ENCODE results near the gene ZNF398. TPM values are rescaled to one million over a fixed set of nuclear protein-coding genes. Genes with fewer than 3 reads are reported as not detected.
"Not testable (repeated sequence)": the region's sequence is repeated elsewhere in the genome, so short reads cannot be mapped to it uniquely, and the experiment has no call there.

The ZNF398 gene
- total RNA-seq, 1 donor from 2014 or later, result 13.5 TPM

DNA sequence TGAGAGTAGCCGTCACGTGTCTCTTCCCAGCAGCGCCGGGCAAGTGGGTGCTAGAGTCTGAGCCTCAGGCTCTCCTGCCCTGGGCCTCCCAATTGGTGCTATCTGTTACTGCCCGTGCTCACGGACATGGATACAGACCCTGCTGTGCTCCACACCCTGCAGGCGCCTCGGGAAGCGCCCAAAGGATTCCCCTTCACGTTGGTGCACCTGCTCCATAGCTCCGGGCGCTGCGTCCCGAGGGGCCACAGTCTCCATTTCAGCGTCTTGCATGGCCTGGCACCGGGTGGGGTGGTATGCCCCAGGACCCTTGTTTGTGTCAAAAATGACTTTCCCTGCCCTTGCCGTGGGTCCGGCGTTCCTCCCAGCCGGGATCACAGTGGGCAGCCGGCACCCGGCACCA is 78.4 kb downstream of the ZNF398 start:
- DNase-seq (ENCODE audit: low spot score), result no peak

- DNase-seq (ENCODE audit: low spot score), result not testable (repeated sequence)
Measured at GRCh38 chr7:149226366-149226765, 79.1 kb downstream of the ZNF398 start.

GRCh38 chr7:149226840-149227494 is 79.7 kb downstream of the ZNF398 start:
- DNase-seq (ENCODE audit: low spot score), result no peak

GRCh38 chr7:149228831-149229471 is 81.7 kb downstream of the ZNF398 start:
- DNase-seq (ENCODE audit: low spot score), result no peak

GRCh38 chr7:149229526-149229925 is 82.3 kb downstream of the ZNF398 start:
- DNase-seq (ENCODE audit: low spot score), result no peak

GRCh38 chr7:149232362-149232761 is 85.1 kb downstream of the ZNF398 start:
- no peak for DNase-seq (ENCODE audit: low spot score)

Other genes with a start within 250 kb of the ZNF398 start
- gene PDIA4, start 118.9 kb upstream of the ZNF398 start, total RNA-seq (ENCODE audit: insufficient read depth, low replicate concordance), result 130 TPM
- 5.5 TPM for gene ZNF786, start 56.7 kb upstream of the ZNF398 start, total RNA-seq (ENCODE audit: insufficient read depth, low replicate concordance)
- gene ZNF425, start 21.1 kb upstream of the ZNF398 start, total RNA-seq (ENCODE audit: insufficient read depth, low replicate concordance), result 5.1 TPM
- 17.3 TPM for gene ZNF282, start 48.1 kb downstream of the ZNF398 start, total RNA-seq (ENCODE audit: insufficient read depth, low replicate concordance)
- gene ZNF212, start 92.2 kb downstream of the ZNF398 start, total RNA-seq (ENCODE audit: insufficient read depth, low replicate concordance), result 1.7 TPM
- 15.9 TPM for gene ZNF783, start 114.7 kb downstream of the ZNF398 start, total RNA-seq (ENCODE audit: insufficient read depth, low replicate concordance)

Measured in umbilical cord (tissue), 2 donors.